GM21360 (cell line): ENCODE measurements around the gene AKR1C8.
"Not testable (repeated sequence)": the region's sequence is repeated elsewhere in the genome, so short reads cannot be mapped to it uniquely, and the experiment has no call there.

Experiments
- ATAC-seq: cut with Tn5 transposase; IDR thresholded peaks from one replicate; pipeline ENCODE4 v1.9.1; 2021; ENCODE audit warnings: mild to moderate bottlenecking, moderate library complexity; ENCODE audit not compliant: unreplicated experiment

AKR1C8 gene

GRCh38 chr10:5184987-5185775 is at the start of gene AKR1C8:
Gene AKR1C8, minus strand, starts transcription at chr10:5185150. Its CDS starts 46 bp downstream, at chr10:5185104.
- no peak for ATAC-seq

GRCh38 chr10:5234106-5234860 is 49.3 kb upstream of the AKR1C8 start:
- no peak for ATAC-seq

DNA sequence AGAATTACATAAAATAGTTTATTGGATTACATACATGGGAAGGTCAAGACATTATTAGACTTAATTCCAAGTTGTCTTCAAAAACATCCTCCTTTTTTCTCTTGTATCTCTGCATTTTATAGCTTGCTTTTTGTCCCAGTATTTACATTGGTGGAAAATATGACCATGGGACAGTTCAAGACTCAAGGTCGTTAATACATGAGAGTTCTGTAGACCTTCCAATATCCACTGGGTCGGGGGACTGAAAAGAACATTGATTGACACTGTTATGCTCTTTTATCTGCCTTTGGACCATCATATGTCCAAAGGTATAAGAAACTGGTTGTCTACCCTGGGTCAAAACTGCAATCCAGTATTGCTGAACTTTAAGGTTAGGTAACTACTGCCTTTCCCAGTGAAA is 48.4 kb upstream of the AKR1C8 start:
- ATAC-seq: no peak

DNA sequence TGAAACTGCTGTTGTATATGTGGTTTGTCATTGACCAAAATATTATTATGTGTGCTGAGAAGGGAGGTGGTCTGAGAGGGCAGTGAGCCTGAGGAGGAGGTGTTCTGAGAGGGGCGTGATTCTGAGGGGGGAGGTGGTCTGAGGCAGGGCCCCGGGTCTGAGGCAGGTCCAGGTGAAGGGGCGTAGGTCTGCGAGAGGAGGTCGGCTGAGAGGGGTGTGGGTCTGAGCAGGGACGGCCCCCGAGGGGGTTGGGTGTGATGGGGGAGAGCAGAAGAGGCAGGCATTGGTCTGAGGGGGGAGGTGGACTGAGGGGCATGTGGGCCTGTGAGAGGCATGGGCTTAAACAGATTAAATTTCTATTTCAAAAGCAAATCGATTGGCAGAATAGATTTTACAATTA is 44.1 kb upstream of the AKR1C8 start:
- ATAC-seq: no peak

- not testable (repeated sequence) for ATAC-seq
These were observed 38.0 kb upstream of the AKR1C8 start for GRCh38 chr10:5222942-5223341.

DNA sequence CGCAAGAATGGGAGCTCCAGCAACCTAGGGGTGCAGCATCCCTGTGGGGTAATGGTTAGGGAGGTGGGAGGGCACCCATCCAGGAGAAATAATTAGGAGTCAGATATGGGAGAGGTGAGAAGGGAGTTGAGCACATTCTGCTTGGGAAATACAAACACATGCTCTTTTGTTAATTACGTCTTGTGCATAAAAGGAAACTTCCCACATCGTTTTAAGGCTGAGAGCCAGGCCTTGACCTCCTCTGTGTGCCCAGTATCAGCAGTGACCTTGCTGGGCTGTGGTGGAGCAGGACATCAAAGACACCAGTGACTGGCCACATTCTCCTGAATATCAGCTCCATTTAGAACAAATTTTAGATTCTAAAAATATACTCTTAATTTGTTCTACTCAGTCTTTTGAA is 34.3 kb upstream of the AKR1C8 start:
- ATAC-seq: no peak

DNA sequence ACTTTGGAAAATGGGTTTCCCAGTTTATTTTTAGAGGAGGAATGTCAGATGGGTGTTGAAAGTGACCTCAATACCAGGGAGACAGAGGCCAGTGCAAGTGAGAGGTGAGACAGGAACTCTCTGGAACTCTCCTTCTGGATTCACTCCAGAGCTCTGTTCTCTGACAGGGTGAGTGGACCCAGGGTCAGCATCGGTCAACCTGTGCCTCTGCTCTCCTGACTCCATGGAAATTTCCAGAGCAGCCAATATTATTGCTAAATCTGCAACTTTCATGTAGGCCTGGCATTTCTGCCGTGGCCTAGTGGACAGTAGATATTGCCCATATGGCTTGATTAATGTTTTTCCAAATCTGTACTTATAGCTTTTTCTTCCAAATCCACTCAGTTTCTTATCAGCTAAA is 31.9 kb upstream of the AKR1C8 start:
- no peak for ATAC-seq

DNA sequence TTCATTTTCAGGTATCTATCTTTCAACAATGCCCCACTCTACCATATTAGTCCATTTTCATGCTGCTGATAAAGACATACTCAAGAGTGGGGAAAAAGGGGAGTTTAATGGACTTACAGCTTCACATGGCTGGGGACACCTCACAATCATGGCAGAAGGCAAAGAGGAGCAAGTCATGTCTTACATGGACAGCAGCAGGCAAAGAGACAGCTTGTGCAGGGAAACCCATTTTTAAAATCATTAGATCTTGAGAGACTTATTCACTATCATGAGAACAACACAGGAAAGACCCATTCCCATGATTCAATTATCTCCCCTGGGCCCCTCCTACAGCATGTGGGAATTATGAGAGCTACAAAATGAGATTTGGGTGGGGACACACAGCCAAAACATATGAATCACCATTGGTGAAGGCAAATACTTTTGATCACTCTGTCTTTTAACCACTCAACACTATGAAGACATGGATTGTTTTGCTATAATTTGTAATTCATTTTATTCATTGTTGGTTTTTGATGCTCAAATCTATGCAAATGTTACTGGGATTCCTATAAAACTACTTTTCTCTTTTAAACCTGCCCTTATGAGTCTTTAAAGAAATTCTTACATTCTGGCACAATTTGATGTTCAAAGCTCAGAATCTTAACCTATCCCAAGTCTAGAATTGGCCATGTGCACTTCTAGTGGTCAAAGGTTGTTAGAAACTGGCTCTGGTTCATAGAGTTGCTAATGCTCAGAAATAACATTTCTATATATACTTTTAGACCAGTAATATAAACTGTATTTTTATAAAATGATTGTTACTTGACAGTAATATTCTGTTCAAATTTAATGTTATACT is 27.0 kb upstream of the AKR1C8 start:
- ATAC-seq: no peak

DNA sequence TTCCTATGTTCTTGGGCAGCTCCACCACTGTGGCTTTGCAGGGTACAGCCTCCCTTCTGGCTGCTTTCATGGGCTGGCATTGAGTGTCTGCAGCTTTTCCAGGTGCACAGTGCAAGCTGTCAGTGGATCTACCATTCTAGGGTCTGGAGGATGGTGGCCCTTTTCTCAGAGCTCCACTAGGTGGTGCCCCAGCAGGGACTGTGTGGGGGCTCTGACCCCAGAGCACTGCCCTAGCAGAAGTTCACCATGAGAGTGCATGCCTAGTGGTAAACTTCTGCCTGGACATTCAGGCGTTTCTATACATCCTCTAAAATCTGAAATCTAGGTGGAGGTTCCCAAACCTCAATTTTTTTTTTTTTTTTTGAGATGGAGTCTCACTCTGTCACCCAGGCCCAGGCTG is 25.3 kb upstream of the AKR1C8 start:
- not testable (repeated sequence) for ATAC-seq

- not testable (repeated sequence) for ATAC-seq
These were observed 24.8 kb upstream of the AKR1C8 start for GRCh38 chr10:5209776-5210175.

DNA sequence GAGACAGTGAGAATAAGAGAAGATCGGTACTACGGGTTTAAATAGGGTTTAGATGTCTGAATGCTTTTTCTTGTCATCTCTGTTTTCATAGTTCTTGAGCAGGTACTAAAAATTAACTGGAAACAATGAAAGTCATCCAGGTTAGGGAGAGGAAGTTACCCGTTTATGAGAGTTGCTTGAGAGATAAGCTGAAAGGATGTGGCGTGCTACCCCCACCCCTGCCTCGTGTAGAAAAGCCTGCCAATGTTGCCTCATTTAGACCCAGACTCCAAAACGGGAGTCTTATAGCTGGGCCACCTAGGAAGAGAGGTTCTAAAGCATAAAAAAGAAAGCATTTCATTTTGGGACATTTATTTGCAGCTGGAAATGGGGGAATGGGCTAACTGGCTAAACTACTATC is 21.8 kb upstream of the AKR1C8 start:
- no peak for ATAC-seq

- ATAC-seq: no peak
These were observed 14.4 kb upstream of the AKR1C8 start for GRCh38 chr10:5199398-5199797.

GRCh38 chr10:5198386-5198785 is 13.4 kb upstream of the AKR1C8 start:
- ATAC-seq: no peak

- ATAC-seq: no peak
These were observed 11.8 kb upstream of the AKR1C8 start, which contains the start of gene AKR1C4 for GRCh38 chr10:5196702-5197113. Gene AKR1C4, plus strand, starts transcription at chr10:5196837. Its CDS starts 31 bp downstream, at chr10:5196868.

GRCh38 chr10:5195727-5196374 is 10.9 kb upstream of the AKR1C8 start:
- ATAC-seq: no peak

DNA sequence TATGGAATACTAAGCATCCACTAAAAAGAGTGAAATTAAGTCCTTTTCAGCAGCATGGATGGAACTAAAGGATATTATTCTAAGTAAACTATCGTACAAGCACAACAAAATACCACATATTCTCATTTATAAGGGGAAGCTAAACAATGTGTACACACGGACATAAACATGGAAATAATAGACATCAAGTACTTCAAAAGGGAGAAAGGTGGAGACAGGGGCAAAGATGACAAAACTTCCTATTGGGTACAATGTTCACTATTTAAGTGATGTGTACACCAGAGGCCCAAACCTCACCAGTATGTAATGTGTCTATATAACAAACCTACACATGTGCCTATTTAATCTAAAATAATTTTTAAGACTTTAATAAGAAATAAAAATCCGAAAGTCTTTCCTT is 9.5 kb upstream of the AKR1C8 start:
- no peak for ATAC-seq

DNA sequence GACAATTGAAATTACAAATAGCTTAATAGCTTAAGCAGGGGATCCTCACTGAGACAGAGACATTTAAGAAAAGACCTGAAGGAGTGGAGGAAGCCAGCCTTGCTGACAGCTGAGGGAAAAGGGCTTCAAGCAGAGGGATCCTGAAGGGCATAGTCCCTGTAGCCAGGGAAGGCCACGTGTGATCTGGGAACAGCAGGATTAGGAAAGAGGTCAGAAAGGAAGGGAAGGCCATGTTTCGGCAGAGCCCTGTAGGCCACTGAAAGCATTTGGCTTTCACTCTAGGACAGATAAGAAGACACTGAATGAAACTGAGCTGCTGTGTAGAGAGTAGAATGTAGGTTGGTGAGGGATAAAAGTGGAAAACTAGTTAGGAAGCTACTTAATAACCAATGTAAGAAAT is 3.4 kb upstream of the AKR1C8 start:
- no peak for ATAC-seq

- ATAC-seq: no peak
These were observed 2.9 kb upstream of the AKR1C8 start for GRCh38 chr10:5187867-5188266.

GRCh38 chr10:5183923-5184322 is 1.0 kb downstream of the AKR1C8 start:
- ATAC-seq: no peak

- not testable (repeated sequence) for ATAC-seq
These were observed 4.4 kb downstream of the AKR1C8 start for GRCh38 chr10:5180503-5180902.

DNA sequence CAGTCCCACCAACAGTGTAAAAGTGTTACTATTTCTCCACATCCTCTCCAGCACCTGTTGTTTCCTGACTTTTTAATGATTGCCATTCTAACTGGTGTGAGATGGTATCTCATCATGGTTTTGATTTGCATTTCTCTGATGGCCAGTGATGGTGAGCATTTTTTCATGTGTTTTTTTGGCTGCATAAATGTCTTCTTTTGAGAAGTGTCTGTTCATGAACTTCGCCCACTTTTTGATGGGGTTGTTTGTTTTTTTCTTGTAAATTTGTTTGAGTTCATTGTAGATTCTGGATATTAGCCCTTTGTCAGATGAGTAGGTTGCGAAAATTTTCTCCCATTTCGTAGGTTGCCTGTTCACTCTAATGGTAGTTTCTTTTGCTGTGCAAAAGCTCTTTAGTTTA is 9.4 kb downstream of the AKR1C8 start:
- ATAC-seq: not testable (repeated sequence)
